AG08395 (cell line): Measurements from ENCODE around the gene TMEM14C.

Experiments
- DNase-seq: peaks from one replicate; pipeline ENCODE4 v3.0.0; 2012; ENCODE audit warnings: mixed read lengths, low spot score

The TMEM14C gene

GRCh38 chr6:10759884-10760329 lies 37.0 kb downstream of the TMEM14C start:
- DNase-seq, result peak; percentile 53

- DNase-seq, result no peak
These were observed 40.1 kb downstream of the TMEM14C start for GRCh38 chr6:10763006-10763405.

- DNase-seq, result no peak
These were observed 46.5 kb downstream of the TMEM14C start for GRCh38 chr6:10769419-10769818.

GRCh38 chr6:10771371-10771894 lies 48.6 kb downstream of the TMEM14C start:
- no peak for DNase-seq

- DNase-seq, result no peak
These were observed 55.4 kb downstream of the TMEM14C start for GRCh38 chr6:10778230-10778629.

- DNase-seq, result no peak
These were observed 56.2 kb downstream of the TMEM14C start for GRCh38 chr6:10779076-10779475.
